Measurements from ENCODE around the gene PINLYP.
A peak's percentile ranks its signal among the peaks of the same experiment; 100 is the strongest.

The PINLYP gene

DNA sequence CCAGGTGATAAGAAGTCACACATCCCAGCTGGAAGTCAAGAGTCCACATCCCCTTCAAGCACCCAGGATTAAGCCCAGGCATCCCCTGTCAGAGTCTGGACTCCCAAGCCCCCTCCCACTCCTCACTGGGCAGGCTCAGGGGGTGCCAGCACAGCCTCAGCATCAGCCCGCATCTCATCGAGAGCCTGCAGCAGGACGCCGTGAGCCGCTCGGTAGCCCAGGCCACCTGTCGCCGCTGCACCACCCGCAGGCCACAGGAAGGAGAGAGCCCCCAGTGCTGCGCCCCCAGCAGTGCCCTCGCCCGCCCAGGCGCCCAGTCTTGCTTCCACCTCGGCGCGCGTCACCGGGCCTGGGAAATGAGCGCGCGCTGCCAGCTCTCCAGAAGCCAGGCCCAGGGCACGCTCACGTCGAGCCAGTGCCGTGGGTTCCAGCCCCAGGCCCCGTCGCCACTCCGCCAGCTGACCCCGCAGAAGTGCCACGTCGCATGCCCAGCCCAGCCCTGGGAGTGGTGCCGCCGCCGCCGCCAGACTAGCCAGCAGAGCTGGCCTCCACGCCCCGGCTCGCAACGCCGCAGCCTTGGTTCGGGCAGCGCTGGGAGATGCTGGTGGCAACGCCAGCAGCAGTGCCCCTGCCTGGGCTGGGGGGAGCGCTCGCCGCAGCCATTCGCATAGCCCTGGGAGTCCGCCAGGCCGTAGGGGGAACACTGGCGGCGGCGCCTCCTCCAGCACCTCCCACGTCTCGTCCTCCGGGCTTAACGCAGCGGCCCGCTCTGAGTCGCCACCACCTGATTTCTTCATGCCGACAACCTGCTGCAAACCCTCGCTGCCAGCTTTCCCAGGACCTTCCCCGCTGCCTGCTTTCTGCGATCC, 16.5 kb downstream of the PINLYP start:
- no peak for TF ChIP-seq CTCF (IDR thresholded peaks at IDR 0.05; ENCODE audit: insufficient read depth, low read depth, low read length, missing control alignments)
- no peak overlapping the region for H3K4me3 ChIP-seq (ENCODE audit: low read length)
- DNase-seq (ENCODE audit: low read depth): no peak

GRCh38 chr19:43592800-43593350, 17.3 kb downstream of the PINLYP start:
- no peak for TF ChIP-seq CTCF (IDR thresholded peaks at IDR 0.05; ENCODE audit: insufficient read depth, low read depth, low read length, missing control alignments)
- H3K4me3 ChIP-seq (ENCODE audit: low read length): no peak overlapping the region
- no peak for DNase-seq (ENCODE audit: low read depth)

DNA sequence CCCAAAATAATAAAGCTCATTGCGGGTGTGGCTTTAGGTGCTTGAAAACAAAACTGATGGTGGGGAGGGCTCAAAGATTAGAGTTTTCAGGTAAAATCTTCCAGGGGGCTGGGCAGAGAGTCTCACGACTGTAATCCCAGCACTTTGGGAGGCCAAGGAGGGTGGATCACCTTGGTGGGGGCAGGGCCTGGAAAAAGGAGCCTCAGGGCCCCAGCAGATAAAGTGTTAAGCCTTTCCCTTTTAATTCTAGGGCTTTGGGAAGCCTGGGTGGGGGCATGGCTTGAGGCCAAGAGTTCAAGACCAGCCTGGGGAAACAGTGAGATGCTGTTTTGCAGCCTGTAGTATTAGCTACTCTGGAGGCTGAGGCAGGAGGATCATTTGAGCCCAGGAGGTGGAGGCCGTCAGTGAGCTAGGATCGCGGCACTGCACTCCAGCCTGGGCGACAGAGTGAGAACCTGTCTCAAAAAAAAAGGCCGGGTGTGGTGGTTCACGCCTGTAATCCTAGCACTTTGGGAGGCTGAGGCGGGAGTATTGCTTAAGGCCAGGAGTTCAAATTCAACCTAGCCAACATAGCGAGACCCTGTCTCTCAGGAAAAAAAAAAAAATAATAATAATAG, 18.6 kb downstream of the PINLYP start:
- H3K4me3 ChIP-seq (ENCODE audit: low read length): peak overlapping the region; percentile 59
- DNase-seq (ENCODE audit: low read depth): no peak
- no peak for TF ChIP-seq CTCF (IDR thresholded peaks at IDR 0.05; ENCODE audit: insufficient read depth, low read depth, low read length, missing control alignments)

GRCh38 chr19:43594710-43595604, 19.4 kb downstream of the PINLYP start:
- DNase-seq (ENCODE audit: low read depth): peak; percentile 79
- peak overlapping the region; percentile 59 for H3K4me3 ChIP-seq (ENCODE audit: low read length)
- TF ChIP-seq CTCF (IDR thresholded peaks at IDR 0.05; ENCODE audit: insufficient read depth, low read depth, low read length, missing control alignments): peak; percentile 90

GRCh38 chr19:43595605-43595998, 20.0 kb downstream of the PINLYP start:
- peak overlapping the region; percentile 59 for H3K4me3 ChIP-seq (ENCODE audit: low read length)
- no peak for DNase-seq (ENCODE audit: low read depth)
- TF ChIP-seq CTCF (IDR thresholded peaks at IDR 0.05; ENCODE audit: insufficient read depth, low read depth, low read length, missing control alignments): no peak

DNA sequence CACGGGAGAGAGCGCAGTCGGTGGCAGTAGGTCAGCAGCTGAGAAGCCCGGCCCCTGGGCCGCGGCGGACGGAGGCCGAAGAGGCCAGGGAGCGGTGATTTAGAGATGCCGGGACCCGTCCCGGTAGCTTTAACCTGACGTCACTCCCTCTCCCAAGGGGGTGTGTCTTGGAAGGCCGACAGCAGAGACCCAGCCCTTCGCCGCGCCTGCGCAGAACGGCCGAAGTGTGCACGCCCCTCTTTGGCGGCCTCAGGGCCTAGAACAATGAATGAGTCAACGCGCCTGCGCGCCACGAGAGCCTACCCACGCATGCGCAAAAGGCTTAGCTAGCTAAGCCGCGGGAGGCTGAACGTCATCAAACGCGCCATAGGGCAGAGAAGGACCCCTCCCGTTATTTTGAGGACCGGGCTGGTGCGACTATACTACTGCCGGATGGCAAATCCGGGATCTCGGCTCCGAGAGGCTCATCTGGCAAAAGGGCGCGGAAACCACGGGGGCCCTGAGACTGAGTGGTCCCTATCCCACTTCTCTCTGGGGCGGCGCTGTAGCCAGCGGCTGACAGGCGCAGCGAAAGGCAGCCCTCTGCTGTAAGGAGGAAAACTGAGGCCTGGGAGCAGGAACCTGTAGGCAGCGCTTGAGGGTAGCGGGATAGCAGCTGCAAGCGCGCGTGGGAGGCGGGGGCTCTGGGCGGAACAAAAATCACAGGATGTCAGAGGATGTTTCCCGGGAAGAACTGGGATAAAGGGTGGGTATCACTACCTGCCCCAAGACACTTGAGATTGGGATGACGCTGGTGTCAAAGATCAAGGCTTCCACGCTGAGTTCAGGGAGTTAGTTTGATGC, 20.6 kb downstream of the PINLYP start, which contains the start of the genes IRGQ and ZNF576:
Gene IRGQ (minus strand): TSS at position 136 of the 843 bp plus-strand sequence. CDS start 796 bp downstream, outside the sequence.
Gene ZNF576 (plus strand): TSS at position 597 of the 843 bp plus-strand sequence. CDS start 514 bp downstream, outside the sequence.
- peak; percentile 99 for DNase-seq (ENCODE audit: low read depth)
- H3K4me3 ChIP-seq (ENCODE audit: low read length): peak within 1 kb of the TSS; percentile 59
- no peak for TF ChIP-seq CTCF (IDR thresholded peaks at IDR 0.05; ENCODE audit: insufficient read depth, low read depth, low read length, missing control alignments)

Data from epithelial cell of esophagus (primary cell).